ENCODE data around the gene TBL1X.

DNA sequence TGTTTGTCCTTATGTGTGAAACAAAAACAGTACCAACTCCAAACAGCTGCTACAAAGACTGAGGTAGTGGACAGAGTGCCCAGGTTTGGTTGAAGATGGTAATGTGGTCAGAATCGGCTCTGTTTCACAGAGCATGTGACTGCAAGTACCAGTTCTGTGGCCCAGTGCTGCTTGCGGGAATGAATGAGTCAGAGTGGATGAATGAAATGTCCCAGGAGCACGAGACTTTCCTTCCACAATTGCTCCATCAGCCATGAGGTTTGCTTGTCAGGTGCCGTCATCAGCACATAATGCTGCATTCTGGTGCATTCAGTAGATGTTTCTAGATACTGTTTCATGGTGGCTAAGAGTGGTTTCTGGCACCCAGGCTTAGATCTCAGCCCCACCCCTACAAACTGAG lies 216.6 kb downstream of the TBL1X start:
- TF ChIP-seq, protein P1, sequence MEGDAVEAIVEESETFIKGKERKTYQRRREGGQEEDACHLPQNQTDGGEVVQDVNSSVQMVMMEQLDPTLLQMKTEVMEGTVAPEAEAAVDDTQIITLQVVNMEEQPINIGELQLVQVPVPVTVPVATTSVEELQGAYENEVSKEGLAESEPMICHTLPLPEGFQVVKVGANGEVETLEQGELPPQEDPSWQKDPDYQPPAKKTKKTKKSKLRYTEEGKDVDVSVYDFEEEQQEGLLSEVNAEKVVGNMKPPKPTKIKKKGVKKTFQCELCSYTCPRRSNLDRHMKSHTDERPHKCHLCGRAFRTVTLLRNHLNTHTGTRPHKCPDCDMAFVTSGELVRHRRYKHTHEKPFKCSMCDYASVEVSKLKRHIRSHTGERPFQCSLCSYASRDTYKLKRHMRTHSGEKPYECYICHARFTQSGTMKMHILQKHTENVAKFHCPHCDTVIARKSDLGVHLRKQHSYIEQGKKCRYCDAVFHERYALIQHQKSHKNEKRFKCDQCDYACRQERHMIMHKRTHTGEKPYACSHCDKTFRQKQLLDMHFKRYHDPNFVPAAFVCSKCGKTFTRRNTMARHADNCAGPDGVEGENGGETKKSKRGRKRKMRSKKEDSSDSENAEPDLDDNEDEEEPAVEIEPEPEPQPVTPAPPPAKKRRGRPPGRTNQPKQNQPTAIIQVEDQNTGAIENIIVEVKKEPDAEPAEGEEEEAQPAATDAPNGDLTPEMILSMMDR (conservative IDR thresholded peaks at IDR 0.05; ENCODE audit: low read depth, low read length), result no peak
- no peak for TF ChIP-seq EZH2phosphoT487 (IDR thresholded peaks at IDR 0.05; ENCODE audit: borderline replicate concordance, low read length)
